GM18868 (cell line): ENCODE data around the gene LRRC47.
A peak's percentile ranks its signal among the peaks of the same experiment; 100 is the strongest.

ENCODE experiments used
- ATAC-seq: cut with Tn5 transposase; IDR thresholded peaks from one replicate; pipeline ENCODE4 v1.9.1; 2021; ENCODE audit warnings: mild to moderate bottlenecking, moderate library complexity; ENCODE audit not compliant: unreplicated experiment

LRRC47 gene

DNA sequence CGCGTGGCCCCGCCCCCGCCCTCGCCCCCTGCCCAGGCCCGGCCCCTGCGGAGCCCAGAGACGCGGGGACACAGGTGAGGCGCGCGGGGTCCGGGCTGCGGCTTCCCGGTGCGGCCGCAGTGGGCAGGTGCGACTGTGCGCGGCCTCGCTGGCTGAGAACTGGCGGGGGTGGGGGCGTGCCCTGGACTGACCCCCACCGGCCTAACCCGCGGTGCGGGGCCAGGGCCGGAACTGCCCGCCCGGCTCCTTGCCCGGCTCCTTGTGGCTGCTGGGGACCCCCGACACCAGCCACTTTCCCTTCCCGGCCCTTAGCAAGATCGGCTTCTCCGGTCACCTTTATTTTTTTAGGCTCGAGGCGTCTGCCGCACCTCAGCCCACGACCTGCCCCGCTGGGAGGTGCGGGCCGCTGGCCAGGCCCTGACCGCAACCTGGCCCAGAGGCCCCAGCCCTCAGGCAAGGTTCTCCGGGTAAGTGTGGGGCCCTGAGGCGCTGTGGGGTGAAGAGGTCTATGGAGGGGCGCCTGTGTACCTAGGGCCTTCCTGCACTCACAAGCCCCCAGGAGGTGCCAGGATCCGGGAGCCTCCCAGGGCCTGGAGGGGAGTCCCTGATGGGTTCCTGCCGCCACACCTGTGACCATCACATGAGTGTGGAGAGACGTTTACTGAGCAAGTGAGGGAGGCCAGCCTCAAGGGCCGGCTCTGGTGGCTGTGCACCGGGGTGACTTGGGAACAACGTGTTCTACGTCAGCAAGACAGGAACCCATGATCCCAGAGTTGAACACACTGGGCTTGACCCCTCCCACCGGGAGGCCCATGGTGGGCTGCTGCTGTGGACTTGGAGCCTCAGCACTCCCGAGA, 23.4 kb downstream of the LRRC47 start, which contains the start of gene SMIM1:
Gene SMIM1 (plus strand): TSS at position 35 of the 857 bp plus-strand sequence. CDS start 2,625 bp downstream, outside the sequence.
- no peak for ATAC-seq

DNA sequence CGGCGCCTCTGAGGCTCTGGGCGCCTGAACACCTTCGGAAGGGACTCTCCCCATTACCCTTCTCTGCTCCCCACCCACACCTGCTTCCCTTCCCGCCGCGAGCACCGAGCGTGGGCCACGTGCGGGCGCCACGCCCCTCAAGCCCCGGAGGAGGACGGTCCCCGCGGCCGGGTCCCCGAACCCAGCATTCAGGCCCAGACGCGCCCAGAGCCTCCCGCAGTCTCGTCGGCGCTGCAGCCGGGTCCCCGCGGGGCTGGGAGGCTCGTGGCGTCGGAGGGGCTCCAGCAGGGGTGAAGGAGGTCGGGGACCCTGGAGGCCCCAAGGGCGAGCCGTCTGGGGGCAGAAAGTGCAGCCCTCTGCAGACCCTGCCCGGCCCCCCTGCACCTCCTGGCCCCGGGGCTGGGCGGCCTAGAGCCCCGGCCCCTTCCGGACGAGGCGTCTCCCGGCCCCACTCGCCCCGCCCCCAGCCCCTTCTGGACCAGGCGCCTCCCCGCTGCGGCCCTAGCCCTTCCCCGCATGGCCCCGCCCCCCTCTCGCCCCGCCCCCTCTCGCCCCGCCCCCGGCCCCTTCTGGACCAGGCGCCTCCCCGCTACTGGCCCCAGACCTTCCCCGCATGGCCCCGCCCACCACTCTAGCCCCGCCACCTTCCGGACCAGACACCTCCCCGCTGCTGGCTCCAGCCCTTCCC, 24.1 kb downstream of the LRRC47 start:
- peak; percentile 62 for ATAC-seq

DNA sequence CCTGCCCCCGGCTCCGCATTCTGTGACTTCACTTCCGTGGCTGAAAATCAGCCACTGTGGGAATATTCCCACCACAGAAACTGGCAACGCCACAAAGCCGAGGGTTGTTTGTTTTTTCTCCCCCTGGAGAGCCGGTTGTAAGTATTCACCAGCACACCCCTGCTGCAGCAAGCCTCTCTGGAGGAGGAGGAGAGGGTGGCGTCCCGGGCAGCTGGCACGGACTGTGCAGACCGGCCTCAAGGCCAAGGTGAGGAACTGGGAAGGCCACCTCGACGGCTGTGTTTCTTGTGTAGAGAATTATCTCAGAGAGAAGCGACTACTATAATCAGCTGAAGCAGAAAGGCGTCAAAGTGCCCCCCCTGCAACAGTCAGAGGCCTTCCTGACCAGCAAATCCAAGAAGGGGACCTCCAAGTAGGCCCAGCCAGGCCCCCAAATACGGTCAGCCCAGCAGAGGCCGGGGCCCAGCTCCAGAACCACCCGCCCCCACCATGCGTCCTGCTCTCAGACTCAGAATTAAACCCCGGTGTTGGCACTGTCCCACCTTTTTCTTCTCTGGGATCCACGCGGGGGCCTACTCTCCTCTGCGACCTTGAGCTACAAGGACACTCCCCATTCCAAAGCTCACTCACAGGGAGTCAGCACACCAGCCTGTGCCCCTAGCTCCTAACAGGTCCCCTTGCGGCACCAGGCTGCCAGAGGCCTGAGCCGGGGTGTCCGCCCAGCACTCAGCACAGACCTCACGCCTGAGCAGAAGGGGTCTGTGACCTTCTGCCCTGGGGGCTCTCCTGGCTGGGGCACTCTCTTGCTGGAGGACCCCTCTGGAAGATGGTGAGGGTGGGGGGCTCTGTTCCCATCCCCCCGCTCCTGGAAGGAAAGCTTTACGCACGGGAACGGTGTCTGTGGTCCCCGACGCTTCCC, 24.9 kb downstream of the LRRC47 start:
- no peak for ATAC-seq

DNA sequence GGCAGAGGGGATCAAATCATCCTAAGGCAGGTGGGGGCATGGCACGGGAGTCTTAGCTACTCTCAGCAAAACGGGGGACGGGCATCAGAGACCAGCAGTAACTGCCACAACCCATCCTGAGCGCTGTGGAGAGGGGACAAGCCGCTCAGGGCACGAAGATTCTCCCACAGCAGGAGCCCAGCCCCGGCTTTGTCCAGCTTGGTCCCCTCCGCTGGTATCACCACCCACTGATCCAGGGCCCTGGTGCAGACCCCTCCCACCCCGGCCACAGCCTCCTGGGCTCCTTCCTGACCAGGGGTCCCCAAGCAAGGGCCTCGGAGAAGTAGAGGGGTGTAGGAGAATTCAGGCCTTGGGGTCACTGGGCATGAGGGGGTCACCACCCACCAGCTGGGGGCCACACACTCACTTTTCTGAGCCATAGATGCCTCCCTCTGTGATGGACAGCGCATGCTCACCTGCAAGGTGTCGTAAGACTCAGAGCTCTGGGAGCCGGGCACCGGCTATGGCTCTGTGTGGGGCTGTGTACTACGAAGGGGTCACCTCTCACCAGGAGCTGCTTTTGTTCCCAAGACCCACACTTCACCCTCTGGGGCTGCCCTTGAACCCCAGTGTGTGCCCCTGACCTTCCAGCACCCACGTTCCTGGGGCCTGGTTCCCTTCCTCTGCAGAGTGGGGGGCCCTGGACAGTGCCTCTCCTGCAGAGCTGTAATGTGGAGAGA, 26.1 kb downstream of the LRRC47 start:
- no peak for ATAC-seq

DNA sequence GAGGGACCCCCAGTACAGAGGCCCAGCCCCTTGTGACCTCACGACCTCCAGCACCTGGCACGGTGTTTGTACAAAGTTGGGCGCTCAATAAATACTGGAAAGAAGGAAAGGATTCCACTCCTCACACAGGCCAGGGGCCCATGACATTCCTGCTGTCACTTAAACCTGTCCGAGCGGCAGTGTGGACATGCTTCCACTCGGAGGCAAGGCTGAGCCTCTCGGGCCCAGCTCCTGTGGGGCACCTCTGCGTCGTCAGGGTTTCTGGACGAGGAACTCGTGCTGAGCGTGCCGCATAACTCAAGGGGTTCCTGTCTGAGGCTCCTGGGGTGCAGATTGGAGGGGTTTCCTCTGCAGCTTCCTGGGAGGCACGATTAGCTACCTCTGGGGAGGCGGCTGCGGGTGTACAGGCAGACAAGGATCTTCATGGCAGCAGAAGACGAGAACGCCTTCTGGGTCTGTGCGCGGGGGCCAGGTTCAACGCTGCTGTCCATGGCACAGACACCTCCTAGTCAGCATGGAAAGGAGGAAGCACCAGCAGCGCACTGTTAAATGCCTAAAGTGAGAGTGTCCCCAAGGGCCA, 27.4 kb downstream of the LRRC47 start:
- no peak for ATAC-seq

DNA sequence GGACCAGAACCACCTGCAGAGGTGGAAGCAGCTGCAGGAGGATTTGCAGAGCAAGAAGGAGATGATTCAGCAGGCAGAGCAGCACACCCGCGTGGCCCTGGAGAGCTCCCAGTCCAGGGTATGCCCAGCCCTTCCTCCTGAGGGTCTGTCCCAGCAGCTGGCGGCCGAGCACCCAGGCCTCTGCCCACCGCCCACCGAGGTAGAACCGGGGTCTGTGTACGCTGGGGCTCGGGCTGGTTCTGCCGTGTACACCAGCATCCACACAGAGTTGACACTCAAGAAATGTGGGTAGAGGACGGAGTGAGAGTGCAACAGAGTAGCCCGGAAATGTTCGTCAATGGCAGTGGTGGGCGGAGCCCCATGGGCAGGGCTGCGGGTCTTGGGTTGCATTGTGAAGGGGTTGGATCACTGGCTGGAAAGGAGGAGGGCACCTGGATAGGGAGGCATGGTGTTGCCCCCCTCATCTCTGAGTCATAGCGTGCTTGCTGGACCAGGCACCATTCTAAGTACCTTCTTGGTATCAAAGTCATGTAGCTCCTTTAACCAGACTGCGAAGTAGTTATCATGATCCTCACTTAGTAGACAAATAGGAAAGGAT, 28.9 kb downstream of the LRRC47 start:
- ATAC-seq, result no peak

DNA sequence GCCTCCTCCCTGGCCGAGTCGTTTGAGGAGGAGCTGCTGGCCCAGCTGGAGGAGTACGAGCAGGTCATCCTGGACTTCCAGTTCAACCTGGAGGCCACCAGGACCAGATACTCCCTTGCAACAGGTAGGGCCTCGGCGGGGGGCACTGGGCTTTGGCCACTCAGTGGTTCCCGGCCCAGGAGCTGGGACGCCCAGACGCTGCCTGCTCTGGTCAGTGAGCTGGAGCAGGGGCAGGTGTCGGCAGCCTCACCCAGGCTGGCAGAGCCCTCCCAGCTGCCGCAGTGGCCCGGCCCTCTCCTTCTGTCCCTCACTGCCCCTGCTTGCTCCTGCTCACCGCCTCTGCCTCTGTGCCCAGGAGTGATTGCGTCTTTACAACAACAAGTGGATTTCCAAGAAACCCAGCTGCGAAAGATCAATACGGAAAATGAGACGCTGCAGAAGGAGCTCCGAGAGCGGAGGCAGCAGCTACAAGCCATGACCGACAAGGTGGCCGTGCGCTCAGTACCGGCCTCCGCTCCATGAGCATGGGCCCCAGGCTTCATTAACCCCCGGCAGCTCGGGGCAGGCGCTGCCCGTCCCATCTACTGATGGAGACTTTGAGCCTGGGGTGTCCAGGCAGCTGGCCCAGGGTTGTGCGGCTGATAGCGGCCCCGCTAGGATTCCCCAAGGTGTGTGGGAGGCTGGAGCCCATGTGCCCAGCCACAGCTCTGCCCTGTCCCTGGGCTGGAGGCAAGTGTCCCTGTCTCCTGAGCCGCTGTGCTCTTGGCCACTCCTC, 32.8 kb downstream of the LRRC47 start:
- no peak for ATAC-seq

DNA sequence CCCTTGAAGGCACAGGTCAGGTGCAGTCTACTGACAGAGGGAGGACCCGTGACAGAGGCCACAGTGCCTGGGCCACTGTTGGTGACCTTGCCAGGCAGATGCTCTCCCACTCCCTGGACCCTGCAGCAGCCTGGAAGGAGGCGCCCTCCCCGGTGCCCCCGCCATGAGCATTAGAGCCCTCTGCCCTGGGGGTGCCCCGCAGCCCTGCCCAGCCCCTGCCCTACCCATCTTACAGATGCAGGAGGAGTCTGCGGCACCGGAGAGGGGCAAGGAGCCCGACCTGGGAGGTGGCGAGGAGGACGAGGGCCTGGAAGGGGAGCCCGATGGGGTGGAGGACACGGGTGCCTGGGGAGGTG, 33.4 kb downstream of the LRRC47 start:
- ATAC-seq, result no peak

DNA sequence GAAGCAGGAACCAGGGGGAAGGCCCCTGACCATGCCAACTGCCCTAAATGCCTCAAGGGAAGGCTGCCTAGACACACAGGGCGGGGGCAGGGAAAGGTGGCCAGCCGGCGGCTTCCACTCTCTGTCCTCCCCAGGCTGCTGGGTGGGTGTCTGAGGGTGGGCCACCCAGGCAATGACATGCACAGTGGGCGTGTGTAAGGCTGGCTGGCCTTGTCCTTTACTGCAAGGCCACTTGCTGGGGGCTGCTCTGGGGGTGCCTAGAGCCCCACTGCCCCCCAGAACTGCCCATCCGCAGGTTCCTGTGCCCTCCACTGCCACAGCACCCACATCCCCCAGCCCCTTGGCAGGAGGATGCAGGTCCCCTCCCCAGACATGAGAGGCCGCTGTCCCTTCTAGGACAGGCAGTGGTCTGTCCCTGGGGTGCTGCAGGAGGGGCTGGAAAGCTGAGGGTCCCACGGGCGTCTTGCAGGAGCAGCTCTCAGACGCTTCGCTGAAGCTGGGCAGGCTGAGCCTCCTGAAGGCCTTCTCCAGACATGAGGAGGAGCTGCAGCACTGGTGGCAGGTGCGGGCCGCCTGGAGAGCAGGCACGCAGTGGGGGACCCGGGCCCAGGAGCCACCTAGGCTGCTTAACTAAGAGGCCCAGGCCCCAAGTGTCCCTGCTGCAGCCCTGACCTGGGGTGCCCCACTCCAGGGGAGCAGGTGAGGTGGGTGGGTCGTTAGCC, 34.0 kb downstream of the LRRC47 start:
- no peak for ATAC-seq

DNA sequence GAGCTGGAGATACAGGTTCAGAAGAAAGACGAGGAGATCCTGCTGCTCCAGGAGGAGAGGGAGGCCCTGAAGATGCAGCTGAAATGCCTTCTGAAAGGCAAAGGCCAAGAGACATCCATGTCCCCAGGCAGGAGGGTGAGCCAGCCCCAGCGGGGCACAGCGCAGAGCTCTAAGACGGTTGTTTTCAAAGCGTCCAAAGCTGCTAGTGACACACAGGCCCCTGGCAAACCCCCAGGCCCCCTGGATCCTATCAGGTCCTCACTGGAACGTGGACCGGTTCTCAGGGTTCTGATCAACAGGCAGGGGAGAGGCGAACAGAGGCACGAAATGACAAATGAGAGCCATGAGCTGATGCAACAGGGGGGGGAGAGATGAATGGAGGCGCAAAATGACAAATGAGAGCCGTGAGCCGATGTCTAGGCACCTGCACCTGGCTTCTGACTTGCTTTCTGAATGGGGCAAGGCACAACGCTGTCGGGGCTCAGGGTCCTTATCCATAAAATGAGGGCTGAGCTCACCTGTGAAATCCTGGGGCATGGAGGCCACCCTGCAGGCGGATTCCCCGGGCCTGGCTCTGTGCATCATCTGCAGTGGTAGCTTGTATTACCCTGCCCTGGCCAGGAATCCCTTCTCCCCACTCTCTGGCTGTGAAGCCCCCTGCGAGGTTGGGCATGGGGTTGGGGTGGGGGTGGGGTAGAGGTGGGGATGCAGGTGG, 34.8 kb downstream of the LRRC47 start:
- no peak for ATAC-seq

DNA sequence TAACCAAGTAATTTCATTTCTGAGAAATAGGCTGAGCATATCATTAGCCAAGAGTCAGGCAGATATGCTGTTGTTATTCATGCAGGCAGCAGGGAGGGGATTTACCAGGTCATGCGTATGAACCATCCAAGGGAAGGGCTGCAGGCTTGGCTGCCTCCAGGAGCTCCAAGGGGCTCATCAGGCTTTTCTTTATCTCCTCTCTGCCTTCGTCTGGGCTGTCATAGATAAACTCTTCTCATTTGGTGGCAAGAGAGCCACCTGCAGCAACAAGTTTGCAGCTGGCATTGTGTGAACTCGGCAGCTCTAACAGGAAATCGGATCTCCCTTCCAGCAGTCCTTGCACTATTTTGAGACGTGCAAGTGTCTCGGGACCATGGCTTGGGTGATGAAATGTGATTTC, 36.5 kb downstream of the LRRC47 start:
- no peak for ATAC-seq

DNA sequence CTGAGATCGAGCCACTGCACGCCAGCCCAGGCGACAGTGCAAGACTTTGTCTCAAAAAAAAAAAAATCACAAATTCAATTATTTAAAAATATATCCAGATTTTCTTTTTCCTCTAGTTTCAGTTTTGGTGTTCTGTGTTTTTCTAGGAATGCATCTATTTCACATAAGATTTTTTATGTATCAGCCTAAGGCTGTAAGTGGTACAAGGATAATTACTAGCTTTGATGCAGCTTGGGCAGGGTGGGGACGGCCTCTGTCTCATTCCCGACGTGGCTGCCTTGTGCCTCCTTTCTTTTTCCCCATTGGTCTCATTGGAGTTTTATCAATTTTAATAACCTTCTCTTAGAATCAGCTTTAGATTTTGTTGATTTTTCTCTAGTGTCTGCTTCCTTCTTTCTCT, 37.1 kb downstream of the LRRC47 start:
- no peak for ATAC-seq

DNA sequence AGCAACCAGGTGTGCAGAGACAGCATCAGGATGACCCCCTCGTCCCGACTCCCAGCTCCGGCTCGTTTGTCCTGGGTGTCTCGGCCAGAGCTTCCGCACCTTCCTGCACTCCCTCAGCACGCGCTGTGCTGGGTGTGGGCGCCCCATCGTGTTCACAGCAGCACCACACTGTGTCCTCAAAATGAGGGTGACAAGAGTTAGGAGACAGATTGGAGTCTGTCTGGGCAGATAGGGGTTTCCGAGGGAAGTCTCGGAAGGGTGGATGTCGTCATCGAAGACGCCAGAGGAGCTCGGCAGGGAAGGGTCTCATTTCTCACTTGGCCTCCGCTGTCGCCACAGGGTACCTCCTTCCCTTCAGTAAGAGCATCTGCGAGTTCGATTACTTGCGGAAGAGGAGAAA, 39.9 kb downstream of the LRRC47 start:
- ATAC-seq, result no peak

DNA sequence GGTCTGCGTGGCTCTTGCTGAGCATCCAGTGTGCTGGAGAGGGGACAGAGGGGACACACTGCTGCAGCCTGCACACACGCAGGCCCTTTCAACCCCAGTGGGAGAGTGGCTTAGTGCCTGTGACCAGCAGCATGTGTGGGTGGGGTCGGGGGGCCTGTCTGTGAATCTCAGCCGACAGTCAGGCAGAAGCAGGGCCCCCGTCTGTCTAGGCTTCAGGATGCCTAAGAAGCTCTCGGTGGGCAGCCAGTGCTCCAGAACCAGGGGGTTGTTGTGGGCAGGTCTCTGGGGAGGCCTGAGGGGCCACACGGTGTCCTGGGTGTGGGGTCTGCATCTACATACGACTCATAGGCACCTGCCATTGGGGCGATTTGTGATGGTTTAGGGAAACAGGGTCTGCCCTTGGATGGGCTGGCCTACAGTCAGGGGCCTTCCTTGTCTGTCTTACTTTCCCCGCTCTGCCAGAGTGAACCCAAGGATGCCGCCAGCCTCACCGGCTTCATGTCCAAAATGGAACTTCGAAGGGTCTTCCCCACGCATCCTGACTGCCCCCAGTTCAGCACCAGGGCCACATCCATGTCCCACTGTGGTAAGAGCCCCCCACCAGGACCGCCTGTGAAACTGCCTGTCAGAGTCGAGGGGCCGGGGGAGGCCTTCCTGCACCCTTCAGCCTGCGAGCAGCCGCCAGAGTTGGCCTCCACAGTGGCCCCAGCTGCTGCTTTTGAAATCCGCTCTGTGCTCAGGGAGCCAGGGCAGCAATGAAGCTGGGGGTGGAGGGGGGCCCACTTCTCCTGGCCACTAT, 42.4 kb downstream of the LRRC47 start:
- ATAC-seq, result no peak

DNA sequence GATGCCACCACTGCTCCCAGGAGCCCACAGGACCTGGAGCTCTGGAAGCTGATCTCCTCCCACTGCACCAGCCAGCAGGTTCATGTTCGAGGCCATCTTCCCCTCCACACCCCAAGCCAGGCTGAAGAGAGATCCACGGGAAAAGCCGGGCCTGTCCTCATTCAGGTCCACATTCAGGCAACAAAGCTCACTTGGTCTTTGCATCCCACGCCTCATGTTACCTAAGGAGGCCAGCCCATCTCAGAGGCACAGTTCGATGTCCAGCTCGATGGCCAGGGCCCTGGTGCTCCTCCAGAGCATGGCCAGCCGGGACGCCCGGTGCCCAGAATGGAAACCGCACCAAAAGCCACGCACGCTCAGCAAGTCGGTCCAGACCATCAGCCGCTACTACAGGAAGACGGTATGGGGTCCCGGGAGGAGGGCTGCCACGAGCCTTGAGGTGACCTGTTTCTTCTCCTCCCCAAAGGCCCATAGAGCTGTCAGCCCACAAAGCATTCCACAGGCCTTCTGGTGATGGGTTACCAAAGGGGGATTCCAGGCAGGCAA, 43.8 kb downstream of the LRRC47 start, which contains the start of gene CCDC27:
Gene CCDC27 (plus strand): TSS at position 51 of the 546 bp plus-strand sequence. CDS start 32 bp downstream, at position 83.
- no peak for ATAC-seq

DNA sequence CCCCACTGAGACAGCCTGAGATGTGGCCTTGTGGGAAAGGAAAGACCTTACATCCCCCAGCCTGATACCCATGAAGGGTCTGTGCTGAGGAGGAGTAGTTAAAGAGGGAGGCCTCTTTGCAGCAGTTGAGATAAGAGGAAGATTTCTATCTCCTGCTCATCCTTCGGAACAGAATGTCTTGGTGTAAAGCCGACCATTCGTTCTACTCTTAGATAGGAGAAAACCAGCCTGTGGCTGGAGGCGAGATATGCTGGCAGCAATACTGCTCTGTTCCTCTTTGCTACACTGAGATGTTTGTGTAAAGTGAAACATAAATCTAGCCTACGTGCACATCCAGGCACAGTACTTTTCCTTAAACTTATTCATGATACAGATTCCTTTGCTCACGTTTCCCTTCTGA, 45.6 kb downstream of the LRRC47 start:
- ATAC-seq, result no peak

DNA sequence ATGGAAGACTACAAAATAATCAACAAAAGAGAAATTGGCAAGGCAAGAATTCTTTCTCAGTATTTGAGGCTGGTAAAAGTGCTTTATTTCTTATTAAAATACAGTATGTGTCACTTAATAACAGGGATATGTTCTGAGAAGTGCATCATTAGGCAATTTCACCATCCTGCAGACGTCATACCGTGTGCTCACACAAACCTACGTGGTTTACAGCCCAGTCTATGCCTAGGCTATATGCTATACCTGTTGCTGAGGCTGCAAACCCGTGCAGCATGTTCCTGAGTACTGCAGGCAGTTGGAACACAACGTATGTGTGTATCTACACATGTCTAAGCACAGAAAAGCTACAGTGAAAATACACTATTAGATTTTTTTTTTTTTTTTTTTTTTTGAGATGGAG, 46.8 kb downstream of the LRRC47 start:
- ATAC-seq, result no peak
